HepG2 (cell line): ENCODE data around the gene PARD3. TPM values are rescaled to one million over a fixed set of nuclear protein-coding genes. Genes with fewer than 3 reads are reported as not detected.

Experiments used
- AGO1 ChIP-seq: fragments of 200-400 bp; formaldehyde crosslinking; IDR thresholded peaks from 2 replicates; pipeline ENCODE4 v1.6.1; 2017; ENCODE audit warnings: mild to moderate bottlenecking, low read depth, low read length, moderate library complexity; ENCODE audit not compliant: poor library complexity, severe bottlenecking
- ARID5B ChIP-seq: IDR thresholded peaks from 2 replicates; pipeline ENCODE4 v1.4.0; 2020; ENCODE audit warnings: mild to moderate bottlenecking, missing genetic modification reagents
- BCL6 ChIP-seq: IDR thresholded peaks from 2 replicates; pipeline ENCODE4 v1.6.1; 2016; ENCODE audit warnings: missing genetic modification reagents, missing compliant biosample characterization
- BCLAF1 ChIP-seq: fragments of 450-650 bp; IDR thresholded peaks from 2 replicates; pipeline ENCODE4 v1.6.1; 2017; ENCODE audit warnings: mild to moderate bottlenecking
- ETV6 ChIP-seq: sonication (generic); formaldehyde crosslinking; conservative IDR thresholded peaks from 2 replicates; pipeline ENCODE4 v1.4.0; 2020; ENCODE audit warnings: missing genetic modification reagents
- FLYWCH1 ChIP-seq: sonication (generic); formaldehyde crosslinking; IDR thresholded peaks from 2 replicates; pipeline ENCODE4 v1.8.1; 2023; ENCODE audit warnings: mild to moderate bottlenecking, missing genetic modification reagents
- GATAD2A ChIP-seq: IDR thresholded peaks from 2 replicates; pipeline ENCODE4 v1.6.1; 2016
- MAF1 ChIP-seq: sonication (generic); formaldehyde crosslinking; IDR thresholded peaks from 2 replicates; pipeline ENCODE4 v1.5.0; 2020; ENCODE audit warnings: missing genetic modification reagents, borderline replicate concordance
- RARA ChIP-seq: IDR thresholded peaks from 2 replicates; pipeline ENCODE4 v1.6.1; 2016; ENCODE audit warnings: missing genetic modification reagents, missing compliant biosample characterization
- RBM22 ChIP-seq: fragments of 200-400 bp; formaldehyde crosslinking; optimal IDR thresholded peaks from 2 replicates; pipeline ENCODE3; 2017; ENCODE audit warnings: mild to moderate bottlenecking, low read length, moderate library complexity
- RFXANK ChIP-seq: IDR thresholded peaks from 2 replicates; pipeline ENCODE4 v1.6.1; 2016
- SALL1 ChIP-seq: sonication (generic); formaldehyde crosslinking; IDR thresholded peaks from 2 replicates; pipeline ENCODE4 v1.8.0; 2022; ENCODE audit warnings: mild to moderate bottlenecking, missing genetic modification reagents
- SOX13 ChIP-seq, 3 experiments: fragments of 450-650 bp in 1 of 3; sonication (generic) in 1 of 3; formaldehyde crosslinking in 1 of 3; IDR thresholded peaks in 2 of 3; conservative IDR thresholded peaks in 1 of 3; 2 replicates each; pipeline versions ENCODE4 v1.5.0 to v1.6.1; 2016 to 2020; ENCODE audit warnings: antibody characterized with exemption in 1 of 3, mild to moderate bottlenecking in 1 of 3, missing compliant biosample characterization in 1 of 3, missing genetic modification reagents in 1 of 3, moderate library complexity in 1 of 3
- ZFP36L1 ChIP-seq: sonication (generic); formaldehyde crosslinking; IDR thresholded peaks from 2 replicates; pipeline ENCODE4 v1.8.0; 2022; ENCODE audit warnings: mild to moderate bottlenecking, missing genetic modification reagents, moderate library complexity
- ZNF468 ChIP-seq: sonication (generic); formaldehyde crosslinking; IDR thresholded peaks from 2 replicates; pipeline ENCODE4 v1.8.0; 2022; ENCODE audit warnings: mild to moderate bottlenecking, moderate library complexity, missing genetic modification reagents
- polyA plus RNA-seq, 8 experiments: library from polyadenylated mRNA; depleted of rRNA in 3 of 8; stranded (reverse) in 7 of 8; unstranded in 1 of 8; fragments of >200 nt; fragmentation: Illumina TruSeq in 4 of 8; extraction: Trizol in 4 of 8; gene quantifications; 2 replicates each; pipeline versions ENCODE4 v1.2.1 to v1.2.3, GENCODE V29; 2011 to 2016; ENCODE audit warnings: low read depth in 4 of 8, missing spikeins in 1 of 8, mixed read lengths in 1 of 8; ENCODE audit not compliant: insufficient read depth in 1 of 8
- total RNA-seq, 5 experiments: library from RNA; depleted of rRNA; stranded (reverse); fragments of >200 nt; fragmentation: Illumina TruSeq; extraction: Trizol; gene quantifications; 2 replicates each; pipeline ENCODE4 v1.2.3, GENCODE V29; 2016; ENCODE audit warnings: low read depth in 1 of 5
- TF ChIP-seq, protein P1 (sequence below): sonication (generic); formaldehyde crosslinking; IDR thresholded peaks from 2 replicates; pipeline ENCODE4 v1.4.0; 2020; ENCODE audit warnings: missing genetic modification reagents

PARD3 gene
- total and polyA plus RNA-seq, 2 of the 13 experiments (the other 11 are each of a cell fraction or from before 2014, with no cell fraction given): 40.9 to 60.0 TPM

DNA sequence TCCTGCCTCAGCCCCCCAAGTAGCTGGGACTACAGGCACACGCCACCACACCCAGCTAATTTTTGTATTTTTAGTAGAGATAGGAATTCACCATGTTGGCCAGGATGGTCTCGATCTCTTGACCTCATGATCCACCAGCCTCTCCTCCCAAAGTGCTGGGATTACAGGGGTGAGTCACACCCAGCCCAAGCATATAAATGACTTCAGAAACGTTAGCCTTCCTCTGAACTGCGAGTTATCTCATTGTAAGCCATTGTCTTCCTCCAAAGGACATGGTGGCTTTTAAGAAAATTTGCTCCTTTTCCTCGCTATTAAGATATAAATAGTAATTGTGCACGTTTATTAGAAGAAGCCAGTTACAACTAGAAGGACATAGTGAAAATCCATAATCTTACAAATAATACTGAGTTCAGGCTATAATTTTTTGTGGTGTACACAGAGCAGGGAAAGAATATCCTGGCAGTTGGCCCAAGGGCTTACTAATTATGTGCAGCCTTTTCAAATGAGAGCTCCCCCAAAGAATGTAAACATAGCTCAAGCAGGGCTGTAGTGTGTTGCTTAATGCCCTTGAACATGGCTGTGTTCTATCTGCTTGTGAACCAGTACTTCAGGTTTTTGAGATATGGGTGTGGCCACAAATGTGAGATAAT lies 495.8 kb downstream of the PARD3 start (continued):
- TF ChIP-seq, protein P1, sequence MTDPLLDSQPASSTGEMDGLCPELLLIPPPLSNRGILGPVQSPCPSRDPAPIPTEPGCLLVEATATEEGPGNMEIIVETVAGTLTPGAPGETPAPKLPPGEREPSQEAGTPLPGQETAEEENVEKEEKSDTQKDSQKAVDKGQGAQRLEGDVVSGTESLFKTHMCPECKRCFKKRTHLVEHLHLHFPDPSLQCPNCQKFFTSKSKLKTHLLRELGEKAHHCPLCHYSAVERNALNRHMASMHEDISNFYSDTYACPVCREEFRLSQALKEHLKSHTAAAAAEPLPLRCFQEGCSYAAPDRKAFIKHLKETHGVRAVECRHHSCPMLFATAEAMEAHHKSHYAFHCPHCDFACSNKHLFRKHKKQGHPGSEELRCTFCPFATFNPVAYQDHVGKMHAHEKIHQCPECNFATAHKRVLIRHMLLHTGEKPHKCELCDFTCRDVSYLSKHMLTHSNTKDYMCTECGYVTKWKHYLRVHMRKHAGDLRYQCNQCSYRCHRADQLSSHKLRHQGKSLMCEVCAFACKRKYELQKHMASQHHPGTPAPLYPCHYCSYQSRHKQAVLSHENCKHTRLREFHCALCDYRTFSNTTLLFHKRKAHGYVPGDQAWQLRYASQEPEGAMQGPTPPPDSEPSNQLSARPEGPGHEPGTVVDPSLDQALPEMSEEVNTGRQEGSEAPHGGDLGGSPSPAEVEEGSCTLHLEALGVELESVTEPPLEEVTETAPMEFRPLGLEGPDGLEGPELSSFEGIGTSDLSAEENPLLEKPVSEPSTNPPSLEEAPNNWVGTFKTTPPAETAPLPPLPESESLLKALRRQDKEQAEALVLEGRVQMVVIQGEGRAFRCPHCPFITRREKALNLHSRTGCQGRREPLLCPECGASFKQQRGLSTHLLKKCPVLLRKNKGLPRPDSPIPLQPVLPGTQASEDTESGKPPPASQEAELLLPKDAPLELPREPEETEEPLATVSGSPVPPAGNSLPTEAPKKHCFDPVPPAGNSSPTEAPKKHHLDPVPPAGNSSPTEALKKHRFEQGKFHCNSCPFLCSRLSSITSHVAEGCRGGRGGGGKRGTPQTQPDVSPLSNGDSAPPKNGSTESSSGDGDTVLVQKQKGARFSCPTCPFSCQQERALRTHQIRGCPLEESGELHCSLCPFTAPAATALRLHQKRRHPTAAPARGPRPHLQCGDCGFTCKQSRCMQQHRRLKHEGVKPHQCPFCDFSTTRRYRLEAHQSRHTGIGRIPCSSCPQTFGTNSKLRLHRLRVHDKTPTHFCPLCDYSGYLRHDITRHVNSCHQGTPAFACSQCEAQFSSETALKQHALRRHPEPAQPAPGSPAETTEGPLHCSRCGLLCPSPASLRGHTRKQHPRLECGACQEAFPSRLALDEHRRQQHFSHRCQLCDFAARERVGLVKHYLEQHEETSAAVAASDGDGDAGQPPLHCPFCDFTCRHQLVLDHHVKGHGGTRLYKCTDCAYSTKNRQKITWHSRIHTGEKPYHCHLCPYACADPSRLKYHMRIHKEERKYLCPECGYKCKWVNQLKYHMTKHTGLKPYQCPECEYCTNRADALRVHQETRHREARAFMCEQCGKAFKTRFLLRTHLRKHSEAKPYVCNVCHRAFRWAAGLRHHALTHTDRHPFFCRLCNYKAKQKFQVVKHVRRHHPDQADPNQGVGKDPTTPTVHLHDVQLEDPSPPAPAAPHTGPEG (CRISPR knock-in tag): no peak
- TF ChIP-seq BCLAF1 (no peak), MAF1 (CRISPR knock-in tag) (no peak), RBM22 (no peak), ZFP36L1 (CRISPR knock-in tag) (no peak), RFXANK (CRISPR knock-in tag) (no peak), SOX13 (IDR thresholded peaks at IDR 0.05) (no peak), SOX13 (CRISPR knock-in tag; conservative IDR thresholded peaks at IDR 0.05 in 1 of 2, IDR thresholded peaks at IDR 0.05 in 1 of 2) (peak in 1 of 2 experiments; percentile 50; a peak in 1 of 4 replicates), RARA (CRISPR knock-in tag) (0 out of 2 replicates have a peak, but pooled peaks have one; percentile 27), FLYWCH1 (CRISPR knock-in tag) (no peak), BCL6 (CRISPR knock-in tag) (peak; percentile 68; the same call in 1 of the 2 replicates), GATAD2A (CRISPR knock-in tag) (peak; percentile 31; the same call in 1 of the 2 replicates), ARID5B (CRISPR knock-in tag) (peak; percentile 68), AGO1 (no peak), ZNF468 (CRISPR knock-in tag) (no peak), SALL1 (CRISPR knock-in tag) (peak; percentile 18; the same call in 1 of the 2 replicates), ETV6 (CRISPR knock-in tag) (no peak)
